Measurements from ENCODE around the gene RUNX1.

RUNX1 gene

DNA sequence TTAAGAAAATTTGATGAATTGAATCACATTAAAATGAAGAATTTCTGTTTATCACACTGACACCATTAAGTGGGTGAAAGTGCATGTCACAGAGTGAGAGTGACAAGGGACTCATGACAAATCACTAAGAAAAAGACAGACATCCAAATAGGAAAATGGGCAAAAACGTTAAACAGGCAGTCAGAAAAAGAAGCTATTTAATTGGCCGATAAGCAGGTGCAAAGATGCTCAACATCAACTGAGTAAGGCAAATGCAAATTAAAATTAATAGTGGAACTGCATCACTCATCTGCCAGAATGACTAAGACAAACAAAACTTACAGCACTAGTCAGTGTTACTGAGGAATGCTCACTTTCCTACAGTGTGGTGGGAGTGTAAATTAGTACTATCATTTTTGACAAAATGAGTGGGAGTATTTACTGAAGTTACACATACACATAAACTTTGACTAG, 39.2 kb upstream of the RUNX1 start:
- no peak for DNase-seq (ENCODE audit: low read depth)
- no peak overlapping the region for H3K4me3 ChIP-seq (ENCODE audit: low read depth, low read length)
- TF ChIP-seq CTCF (IDR thresholded peaks at IDR 0.05; ENCODE audit: low read depth, low read length, missing control alignments) = no peak

GRCh38 chr21:35086357-35086756, 37.3 kb upstream of the RUNX1 start:
- no peak for TF ChIP-seq CTCF (IDR thresholded peaks at IDR 0.05; ENCODE audit: low read depth, low read length, missing control alignments)
- DNase-seq (ENCODE audit: low read depth) = no peak
- no peak overlapping the region for H3K4me3 ChIP-seq (ENCODE audit: low read depth, low read length)

GRCh38 chr21:35084869-35085268, 35.8 kb upstream of the RUNX1 start:
- no peak overlapping the region for H3K4me3 ChIP-seq (ENCODE audit: low read depth, low read length)
- DNase-seq (ENCODE audit: low read depth) = no peak
- no peak for TF ChIP-seq CTCF (IDR thresholded peaks at IDR 0.05; ENCODE audit: low read depth, low read length, missing control alignments)

- TF ChIP-seq CTCF (IDR thresholded peaks at IDR 0.05; ENCODE audit: low read depth, low read length, missing control alignments) = no peak
- no peak for DNase-seq (ENCODE audit: low read depth)
- H3K4me3 ChIP-seq (ENCODE audit: low read depth, low read length) = no peak overlapping the region
These were observed 34.1 kb upstream of the RUNX1 start for GRCh38 chr21:35083246-35083645.

DNA sequence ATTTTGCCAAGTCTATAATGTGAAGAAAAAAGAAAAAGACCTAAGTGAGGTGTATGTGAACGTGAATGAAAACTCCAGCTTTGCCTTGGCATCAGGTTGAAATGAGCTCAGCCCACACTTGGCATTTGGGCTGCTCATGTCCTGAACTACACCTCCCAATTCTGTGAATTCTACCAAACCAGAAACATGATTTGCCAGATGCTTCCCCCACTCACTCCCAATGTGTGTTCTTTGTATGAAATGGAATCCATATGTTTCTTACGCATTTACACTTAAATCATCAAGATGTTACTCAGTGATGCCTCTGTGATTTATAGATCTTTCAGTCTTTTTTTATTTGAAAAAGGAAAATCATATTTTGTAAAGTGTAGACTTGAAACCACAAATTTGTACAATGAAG, 32.8 kb upstream of the RUNX1 start:
- no peak overlapping the region for H3K4me3 ChIP-seq (ENCODE audit: low read depth, low read length)
- no peak for TF ChIP-seq CTCF (IDR thresholded peaks at IDR 0.05; ENCODE audit: low read depth, low read length, missing control alignments)
- DNase-seq (ENCODE audit: low read depth) = no peak

GRCh38 chr21:35079181-35079580, 30.1 kb upstream of the RUNX1 start:
- no peak for DNase-seq (ENCODE audit: low read depth)
- no peak overlapping the region for H3K4me3 ChIP-seq (ENCODE audit: low read depth, low read length)
- no peak for TF ChIP-seq CTCF (IDR thresholded peaks at IDR 0.05; ENCODE audit: low read depth, low read length, missing control alignments)

GRCh38 chr21:35077975-35078374, 28.9 kb upstream of the RUNX1 start:
- no peak for DNase-seq (ENCODE audit: low read depth)
- no peak for TF ChIP-seq CTCF (IDR thresholded peaks at IDR 0.05; ENCODE audit: low read depth, low read length, missing control alignments)
- no peak overlapping the region for H3K4me3 ChIP-seq (ENCODE audit: low read depth, low read length)

Measured in GM12864 (cell line).